ENCODE results near the gene LHX1. TPM values are rescaled to one million over a fixed set of nuclear protein-coding genes. Genes with fewer than 3 reads are reported as not detected.

LHX1 gene
- total RNA-seq, 1 donor from 2014 or later, result not detected

GRCh38 chr17:36892112-36892838 lies 45.0 kb upstream of the LHX1 start:
- intact Hi-C loops (cut with DNase I), result no loop called here
- Histone ChIP-seq H3K27me3 (ENCODE audit: low read depth) (peaks cover 13% of the 10 kb centered on the region), H3K4me3 (no peak overlapping the region), H3K4me1 (no peaks in the 10 kb centered on the region), H3K9me3 (no peaks in the 10 kb centered on the region), H3K27ac (no peak overlapping the region), H3K36me3 (no peaks in the 10 kb centered on the region)
- ATAC-seq (no peak), DNase-seq (no peak)
- no peak for TF ChIP-seq CTCF (IDR thresholded peaks at IDR 0.05)

GRCh38 chr17:36894177-36894576 lies 43.1 kb upstream of the LHX1 start:
- TF ChIP-seq CTCF (IDR thresholded peaks at IDR 0.05), result no peak
- intact Hi-C loops (cut with DNase I), result no loop called here
- no peak for DNase-seq
- no peaks in the 10 kb centered on the region for H3K36me3 ChIP-seq
- H3K4me3 ChIP-seq, result no peak overlapping the region
- H3K4me1 ChIP-seq, result no peaks in the 10 kb centered on the region
- no peaks in the 10 kb centered on the region for H3K9me3 ChIP-seq
- no peak for ATAC-seq
- H3K27ac ChIP-seq, result no peak overlapping the region
- peaks cover 14% of the 10 kb centered on the region for H3K27me3 ChIP-seq (ENCODE audit: low read depth)

GRCh38 chr17:36894925-36895324 lies 42.4 kb upstream of the LHX1 start:
- ATAC-seq (no peak), DNase-seq (no peak)
- Histone ChIP-seq H3K4me1 (no peaks in the 10 kb centered on the region), H3K36me3 (no peaks in the 10 kb centered on the region), H3K27me3 (ENCODE audit: low read depth) (peaks cover 14% of the 10 kb centered on the region), H3K4me3 (no peak overlapping the region), H3K9me3 (no peaks in the 10 kb centered on the region), H3K27ac (no peak overlapping the region)
- intact Hi-C loops (cut with DNase I), result no loop called here
- TF ChIP-seq CTCF (IDR thresholded peaks at IDR 0.05), result no peak

- Histone ChIP-seq H3K9me3 (no peaks in the 10 kb centered on the region), H3K27me3 (ENCODE audit: low read depth) (peaks cover 7% of the 10 kb centered on the region), H3K27ac (no peak overlapping the region), H3K36me3 (no peaks in the 10 kb centered on the region), H3K4me1 (no peaks in the 10 kb centered on the region), H3K4me3 (no peak overlapping the region)
- intact Hi-C loops (cut with DNase I), result no loop called here
- DNase-seq (no peak), ATAC-seq (no peak)
- no peak for TF ChIP-seq CTCF (IDR thresholded peaks at IDR 0.05)
Measured at GRCh38 chr17:36899250-36900159, 37.8 kb upstream of the LHX1 start.

- ATAC-seq, result no peak
Measured at GRCh38 chr17:36900160-36900512, 37.1 kb upstream of the LHX1 start.

More at GRCh38 chr17:36900160-36900512, 37.1 kb upstream of the LHX1 start:
- Histone ChIP-seq H3K9me3 (no peaks in the 10 kb centered on the region), H3K27ac (no peak overlapping the region), H3K4me3 (no peak overlapping the region), H3K4me1 (no peaks in the 10 kb centered on the region), H3K27me3 (ENCODE audit: low read depth) (peaks cover 7% of the 10 kb centered on the region), H3K36me3 (no peaks in the 10 kb centered on the region)
- TF ChIP-seq CTCF (IDR thresholded peaks at IDR 0.05), result no peak
- intact Hi-C loops (cut with DNase I), result no loop called here
- no peak for DNase-seq

Data from lower lobe of right lung (tissue), 2 donors.